Measurements from ENCODE around the gene ENO4.

The ENO4 gene

GRCh38 chr10:116915340-116915739 lies 66.0 kb downstream of the ENO4 start:
- DNase-seq (ENCODE audit: low spot score), result no peak

DNA sequence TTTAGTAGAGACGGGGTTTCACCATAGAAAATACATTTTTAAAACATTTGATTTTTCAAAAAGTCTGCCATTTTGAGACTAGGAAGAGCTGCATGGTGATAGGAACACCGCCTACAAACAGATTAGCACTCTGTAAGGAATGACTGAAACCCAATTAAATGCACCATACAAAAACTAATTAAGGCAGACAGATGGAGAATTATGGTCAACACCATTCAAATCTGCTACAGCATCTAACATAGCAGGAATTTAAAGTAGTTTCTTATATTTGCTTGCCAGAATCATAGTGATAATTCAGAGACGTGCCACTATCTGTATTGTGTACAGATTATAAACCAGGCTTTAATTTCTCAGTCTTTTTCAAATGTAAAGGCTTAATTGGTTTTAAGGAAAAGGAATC lies 68.2 kb downstream of the ENO4 start:
- no peak for DNase-seq (ENCODE audit: low spot score)

- DNase-seq (ENCODE audit: low spot score), result no peak
Observed at GRCh38 chr10:116918583-116918982, 69.3 kb downstream of the ENO4 start.

DNA sequence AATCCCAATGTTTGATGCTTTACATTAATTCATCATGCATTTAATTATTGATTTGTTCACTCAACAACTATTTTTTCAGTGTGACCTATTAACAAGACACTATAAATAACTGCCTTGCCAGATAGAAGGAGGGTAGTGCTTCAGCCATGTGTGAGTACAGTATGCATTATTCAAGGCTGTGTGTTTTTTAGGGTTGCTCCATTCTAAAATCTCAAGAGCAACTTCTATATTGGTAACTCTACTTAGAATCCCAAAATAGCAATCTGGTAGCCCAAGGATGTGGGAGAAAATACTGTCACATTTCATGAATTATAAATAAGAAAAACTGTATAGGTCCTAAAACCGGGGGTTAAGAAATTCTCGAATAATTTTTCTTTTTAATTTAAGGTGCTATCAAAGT lies 69.9 kb downstream of the ENO4 start:
- no peak for DNase-seq (ENCODE audit: low spot score)

DNA sequence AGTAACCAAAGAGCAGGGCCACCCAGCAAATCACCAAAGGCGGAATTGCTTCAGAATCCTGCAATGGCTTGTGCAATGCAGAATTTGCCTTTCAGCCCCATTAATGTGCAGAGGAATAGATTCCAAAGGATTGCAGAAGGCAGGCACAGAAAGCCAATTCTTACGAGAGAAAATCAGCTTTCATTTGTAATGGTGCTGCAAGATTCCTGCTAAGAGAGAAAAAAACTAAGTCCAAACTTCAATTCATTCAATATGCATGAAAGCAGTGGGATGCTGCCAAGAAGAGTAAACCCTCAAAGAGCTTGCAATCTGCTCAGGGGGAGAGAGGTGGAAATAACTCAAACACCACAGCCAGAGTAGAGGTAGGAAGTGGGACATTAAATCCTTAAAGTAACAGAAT lies 70.4 kb downstream of the ENO4 start:
- no peak for DNase-seq (ENCODE audit: low spot score)

GRCh38 chr10:116925056-116925455 lies 75.8 kb downstream of the ENO4 start:
- no peak for DNase-seq (ENCODE audit: low spot score)

DNA sequence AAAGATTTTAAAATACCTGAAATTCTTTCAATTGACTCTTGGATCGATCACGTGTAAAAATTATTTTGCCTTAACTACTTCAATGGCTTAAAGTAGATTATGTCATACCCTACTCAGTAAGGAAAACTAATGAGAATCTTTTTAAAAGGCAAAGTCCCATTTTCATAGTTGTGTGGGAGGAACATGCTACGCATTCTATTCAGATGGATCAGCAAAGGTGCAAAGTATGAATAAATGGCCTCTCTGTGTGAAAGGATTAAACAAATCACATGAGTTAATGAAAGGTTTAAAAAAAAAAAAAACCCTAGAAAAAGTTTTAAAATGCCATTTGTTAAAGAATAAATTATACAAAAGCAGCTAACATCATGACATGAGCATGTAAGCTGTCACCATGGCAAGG lies 77.1 kb downstream of the ENO4 start:
- DNase-seq (ENCODE audit: low spot score), result no peak

GRCh38 chr10:116931806-116932205 lies 82.5 kb downstream of the ENO4 start:
- DNase-seq (ENCODE audit: low spot score), result no peak
